HEK293 (cell line): ENCODE data around the gene ZBTB17.

ENCODE experiments used
- CTCF ChIA-PET: fragments of 350-600 bp; formaldehyde crosslinking; extraction: SDS; loops from one replicate; lab custom pipeline; 2021; ENCODE audit warnings: antibody characterized with exemption; lab: Yijun Ruan, JAX
- POLR2A ChIA-PET: fragments of 300-600 bp; formaldehyde crosslinking; extraction: SDS; loops from one replicate; lab custom pipeline; 2020; ENCODE audit warnings: antibody characterized with exemption, inconsistent platforms; lab: Yijun Ruan, JAX
- H3K27ac ChIP-seq: fragments of 200-500 bp; sonication (Bioruptor generic); 2 replicates; pipeline ENCODE4 v1.5.1; 2014; ENCODE audit warnings: low read depth, low read length, control low read depth, inconsistent platforms; ENCODE audit errors: extremely low read depth
- H3K36me3 ChIP-seq, 2 experiments: fragments of 200-500 bp in 1 of 2; sonication (Bioruptor generic) in 1 of 2; 1 replicate in 1 of 2; 2 replicates in 1 of 2; pipeline ENCODE4 v1.5.1; 2014 to 2017; ENCODE audit warnings: inconsistent platforms in 2 of 2, low read length in 2 of 2; ENCODE audit not compliant: control insufficient read depth in 2 of 2, insufficient read depth in 1 of 2
- H3K4me1 ChIP-seq: fragments of 200-500 bp; sonication (Bioruptor generic); 2 replicates; pipeline ENCODE4 v1.5.1; 2014; ENCODE audit warnings: mild to moderate bottlenecking, low read length, inconsistent platforms; ENCODE audit not compliant: control insufficient read depth, insufficient read depth
- H3K4me3 ChIP-seq: 2 replicates; pipeline ENCODE4 v1.5.1; 2011; ENCODE audit warnings: low read depth, mild to moderate bottlenecking, control low read depth, low read length, moderate library complexity
- H3K9me3 ChIP-seq: fragments of 200-500 bp; sonication (Bioruptor generic); 2 replicates; pipeline ENCODE4 v1.5.1; 2014; ENCODE audit warnings: low read depth, low read length, inconsistent platforms; ENCODE audit not compliant: control insufficient read depth, insufficient read depth
- AEBP2 ChIP-seq: fragments of 450-650 bp; formaldehyde crosslinking; IDR thresholded peaks from 2 replicates; pipeline ENCODE4 v1.5.1; 2016; ENCODE audit warnings: missing biosample characterization, missing genetic modification characterization, borderline replicate concordance
- BCL11B ChIP-seq: fragments of 450-650 bp; formaldehyde crosslinking; IDR thresholded peaks from 2 replicates; pipeline ENCODE4 v1.5.1; 2016; ENCODE audit warnings: low read depth, missing biosample characterization, missing genetic modification characterization
- GLIS1 ChIP-seq: fragments of 450-650 bp; formaldehyde crosslinking; IDR thresholded peaks from 2 replicates; pipeline ENCODE4 v1.5.1; 2016; ENCODE audit warnings: missing biosample characterization, missing genetic modification characterization
- GLIS2 ChIP-seq: fragments of 450-650 bp; formaldehyde crosslinking; IDR thresholded peaks from 2 replicates; pipeline ENCODE4 v1.5.1; 2016; ENCODE audit warnings: missing biosample characterization, missing genetic modification characterization
- KLF7 ChIP-seq: fragments of 450-650 bp; formaldehyde crosslinking; IDR thresholded peaks from 2 replicates; pipeline ENCODE4 v1.5.1; 2016; ENCODE audit warnings: missing biosample characterization, missing genetic modification characterization, borderline replicate concordance
- PRDM4 ChIP-seq: fragments of 450-650 bp; formaldehyde crosslinking; IDR thresholded peaks from 2 replicates; pipeline ENCODE4 v1.5.1; 2017; ENCODE audit warnings: missing biosample characterization, missing genetic modification characterization
- SCRT2 ChIP-seq: fragments of 450-650 bp; formaldehyde crosslinking; IDR thresholded peaks from 2 replicates; pipeline ENCODE4 v1.5.1; 2016; ENCODE audit warnings: missing biosample characterization, missing genetic modification characterization
- TCF7L2 ChIP-seq: IDR thresholded peaks from 2 replicates; pipeline ENCODE4 v1.6.1; 2011; ENCODE audit warnings: low read depth, mild to moderate bottlenecking, inconsistent platforms, low read length, moderate library complexity, borderline replicate concordance
- ZBTB10 ChIP-seq: fragments of 450-650 bp; formaldehyde crosslinking; IDR thresholded peaks from 2 replicates; pipeline ENCODE4 v1.5.1; 2016; ENCODE audit warnings: missing biosample characterization, missing genetic modification characterization
- ZIC2 ChIP-seq: fragments of 450-650 bp; formaldehyde crosslinking; IDR thresholded peaks from 2 replicates; pipeline ENCODE4 v1.5.1; 2016; ENCODE audit warnings: missing biosample characterization, missing genetic modification characterization
- ZNF341 ChIP-seq: fragments of 450-650 bp; formaldehyde crosslinking; IDR thresholded peaks from 2 replicates; pipeline ENCODE4; 2016; ENCODE audit warnings: low read depth, missing biosample characterization, missing genetic modification characterization
- ZNF426 ChIP-seq: fragments of 450-650 bp; formaldehyde crosslinking; IDR thresholded peaks from 2 replicates; pipeline ENCODE4 v1.5.1; 2017; ENCODE audit warnings: missing biosample characterization, missing genetic modification characterization, mild to moderate bottlenecking, inconsistent platforms, moderate library complexity
- ZNF600 ChIP-seq: fragments of 450-650 bp; formaldehyde crosslinking; IDR thresholded peaks from 2 replicates; pipeline ENCODE4 v1.5.1; 2016; ENCODE audit warnings: missing biosample characterization, missing genetic modification characterization
- TF ChIP-seq, protein P1 (sequence below): fragments of 450-650 bp; formaldehyde crosslinking; IDR thresholded peaks from 2 replicates; pipeline ENCODE4 v1.5.1; 2016; ENCODE audit warnings: missing biosample characterization, missing genetic modification characterization, borderline replicate concordance
- TF ChIP-seq, protein P2 (sequence below): fragments of 450-650 bp; formaldehyde crosslinking; conservative IDR thresholded peaks from 2 replicates; pipeline ENCODE4 v1.5.1; 2016; ENCODE audit warnings: low read depth, missing biosample characterization, missing genetic modification characterization

ZBTB17 gene

DNA sequence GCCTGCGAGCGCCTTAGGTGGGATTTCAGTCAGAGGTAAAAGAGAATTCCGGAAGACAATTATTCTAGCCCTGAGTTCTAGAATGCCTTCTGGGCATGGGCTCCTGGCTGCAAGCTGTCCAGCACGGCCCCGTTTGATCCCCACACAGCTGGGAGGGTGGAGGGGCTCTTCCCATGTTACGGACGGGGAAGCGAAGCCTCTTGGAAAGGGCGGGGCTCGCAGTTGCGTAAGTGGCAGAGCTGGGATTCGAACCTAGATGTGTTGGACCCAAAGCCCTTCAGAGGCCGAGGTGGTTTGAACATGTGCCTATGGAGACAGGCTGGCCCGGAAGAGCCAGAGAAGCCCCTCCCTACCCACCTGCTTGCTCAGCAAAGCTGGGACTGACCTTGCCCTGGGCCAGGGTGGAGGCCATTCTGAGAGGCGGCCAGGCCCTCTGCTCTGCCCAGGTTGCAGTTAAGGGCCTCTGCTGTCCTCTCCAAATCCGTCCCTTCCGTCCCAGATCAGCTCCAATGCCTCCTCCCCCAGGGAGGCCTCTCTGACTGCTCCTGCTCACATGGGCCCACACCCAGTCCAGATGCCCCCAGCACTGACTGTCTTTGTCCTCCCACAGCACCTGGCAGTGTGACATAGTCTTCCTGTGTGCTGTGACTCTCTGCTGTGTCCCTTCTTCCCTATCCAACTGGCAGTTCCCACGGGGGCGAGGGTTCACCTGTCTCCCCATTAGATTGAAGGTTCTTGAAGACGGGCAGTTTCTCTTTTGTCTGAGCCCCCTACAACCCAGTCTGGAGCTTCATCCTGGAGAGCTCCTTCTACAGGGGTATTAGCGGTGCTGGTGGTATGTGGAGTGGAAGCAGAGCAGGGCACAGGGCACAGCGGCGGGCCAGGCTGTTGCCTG, 43.1 kb upstream of the ZBTB17 start:
- Histone ChIP-seq H3K4me1 (no peaks in the 10 kb centered on the region), H3K4me3 (no peak overlapping the region), H3K27ac (no peak overlapping the region), H3K9me3 (no peaks in the 10 kb centered on the region), H3K36me3 (no peaks in the 10 kb centered on the region)
- ChIA-PET CTCF (interaction anchor here (1.2 to 4.5 kb wide), 6 partner anchors 9 to 54 kb away, joined by 3 to 31 read pairs (median 6); partner anchors contain the start of gene FAM131C), POLR2A (no interaction called here)
- 0 out of 2 replicates have a peak, but pooled peaks have one; percentile 25 for TF ChIP-seq GLIS1 (tag by site-specific recombination)
- no peak for TF ChIP-seq TCF7L2
- TF ChIP-seq, protein P1, sequence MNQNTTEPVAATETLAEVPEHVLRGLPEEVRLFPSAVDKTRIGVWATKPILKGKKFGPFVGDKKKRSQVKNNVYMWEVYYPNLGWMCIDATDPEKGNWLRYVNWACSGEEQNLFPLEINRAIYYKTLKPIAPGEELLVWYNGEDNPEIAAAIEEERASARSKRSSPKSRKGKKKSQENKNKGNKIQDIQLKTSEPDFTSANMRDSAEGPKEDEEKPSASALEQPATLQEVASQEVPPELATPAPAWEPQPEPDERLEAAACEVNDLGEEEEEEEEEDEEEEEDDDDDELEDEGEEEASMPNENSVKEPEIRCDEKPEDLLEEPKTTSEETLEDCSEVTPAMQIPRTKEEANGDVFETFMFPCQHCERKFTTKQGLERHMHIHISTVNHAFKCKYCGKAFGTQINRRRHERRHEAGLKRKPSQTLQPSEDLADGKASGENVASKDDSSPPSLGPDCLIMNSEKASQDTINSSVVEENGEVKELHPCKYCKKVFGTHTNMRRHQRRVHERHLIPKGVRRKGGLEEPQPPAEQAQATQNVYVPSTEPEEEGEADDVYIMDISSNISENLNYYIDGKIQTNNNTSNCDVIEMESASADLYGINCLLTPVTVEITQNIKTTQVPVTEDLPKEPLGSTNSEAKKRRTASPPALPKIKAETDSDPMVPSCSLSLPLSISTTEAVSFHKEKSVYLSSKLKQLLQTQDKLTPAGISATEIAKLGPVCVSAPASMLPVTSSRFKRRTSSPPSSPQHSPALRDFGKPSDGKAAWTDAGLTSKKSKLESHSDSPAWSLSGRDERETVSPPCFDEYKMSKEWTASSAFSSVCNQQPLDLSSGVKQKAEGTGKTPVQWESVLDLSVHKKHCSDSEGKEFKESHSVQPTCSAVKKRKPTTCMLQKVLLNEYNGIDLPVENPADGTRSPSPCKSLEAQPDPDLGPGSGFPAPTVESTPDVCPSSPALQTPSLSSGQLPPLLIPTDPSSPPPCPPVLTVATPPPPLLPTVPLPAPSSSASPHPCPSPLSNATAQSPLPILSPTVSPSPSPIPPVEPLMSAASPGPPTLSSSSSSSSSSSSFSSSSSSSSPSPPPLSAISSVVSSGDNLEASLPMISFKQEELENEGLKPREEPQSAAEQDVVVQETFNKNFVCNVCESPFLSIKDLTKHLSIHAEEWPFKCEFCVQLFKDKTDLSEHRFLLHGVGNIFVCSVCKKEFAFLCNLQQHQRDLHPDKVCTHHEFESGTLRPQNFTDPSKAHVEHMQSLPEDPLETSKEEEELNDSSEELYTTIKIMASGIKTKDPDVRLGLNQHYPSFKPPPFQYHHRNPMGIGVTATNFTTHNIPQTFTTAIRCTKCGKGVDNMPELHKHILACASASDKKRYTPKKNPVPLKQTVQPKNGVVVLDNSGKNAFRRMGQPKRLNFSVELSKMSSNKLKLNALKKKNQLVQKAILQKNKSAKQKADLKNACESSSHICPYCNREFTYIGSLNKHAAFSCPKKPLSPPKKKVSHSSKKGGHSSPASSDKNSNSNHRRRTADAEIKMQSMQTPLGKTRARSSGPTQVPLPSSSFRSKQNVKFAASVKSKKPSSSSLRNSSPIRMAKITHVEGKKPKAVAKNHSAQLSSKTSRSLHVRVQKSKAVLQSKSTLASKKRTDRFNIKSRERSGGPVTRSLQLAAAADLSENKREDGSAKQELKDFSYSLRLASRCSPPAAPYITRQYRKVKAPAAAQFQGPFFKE, result no peak
- peak; percentile 14; the same call in 1 of the 2 replicates for TF ChIP-seq GLIS2 (tag by site-specific recombination)
- TF ChIP-seq BCL11B (tag by site-specific recombination), result no peak
- peak; percentile 9; the same call in 1 of the 2 replicates for TF ChIP-seq ZNF600 (tag by site-specific recombination)
- peak; percentile 91 for TF ChIP-seq SCRT2 (tag by site-specific recombination)
- peak; percentile 47 for TF ChIP-seq ZNF341 (tag by site-specific recombination)

GRCh38 chr1:16018308-16018707, 42.4 kb upstream of the ZBTB17 start:
- H3K4me3 ChIP-seq, result no peak overlapping the region
- no peaks in the 10 kb centered on the region for H3K36me3 ChIP-seq
- no peaks in the 10 kb centered on the region for H3K9me3 ChIP-seq
- ChIA-PET CTCF (interaction anchor here (0.5 to 4.5 kb wide), 3 partner anchors 10 to 270 kb away, joined by 3 to 31 read pairs (median 9); no protein-coding TSS in a partner anchor), POLR2A (no interaction called here)
- H3K27ac ChIP-seq, result no peak overlapping the region
- no peaks in the 10 kb centered on the region for H3K4me1 ChIP-seq
- TF ChIP-seq ZBTB10 (tag by site-specific recombination) (no peak), KLF7 (tag by site-specific recombination) (no peak), PRDM4 (tag by site-specific recombination) (no peak), ZIC2 (tag by site-specific recombination) (no peak), AEBP2 (tag by site-specific recombination) (no peak), ZNF426 (tag by site-specific recombination) (no peak)
- TF ChIP-seq, protein P2, sequence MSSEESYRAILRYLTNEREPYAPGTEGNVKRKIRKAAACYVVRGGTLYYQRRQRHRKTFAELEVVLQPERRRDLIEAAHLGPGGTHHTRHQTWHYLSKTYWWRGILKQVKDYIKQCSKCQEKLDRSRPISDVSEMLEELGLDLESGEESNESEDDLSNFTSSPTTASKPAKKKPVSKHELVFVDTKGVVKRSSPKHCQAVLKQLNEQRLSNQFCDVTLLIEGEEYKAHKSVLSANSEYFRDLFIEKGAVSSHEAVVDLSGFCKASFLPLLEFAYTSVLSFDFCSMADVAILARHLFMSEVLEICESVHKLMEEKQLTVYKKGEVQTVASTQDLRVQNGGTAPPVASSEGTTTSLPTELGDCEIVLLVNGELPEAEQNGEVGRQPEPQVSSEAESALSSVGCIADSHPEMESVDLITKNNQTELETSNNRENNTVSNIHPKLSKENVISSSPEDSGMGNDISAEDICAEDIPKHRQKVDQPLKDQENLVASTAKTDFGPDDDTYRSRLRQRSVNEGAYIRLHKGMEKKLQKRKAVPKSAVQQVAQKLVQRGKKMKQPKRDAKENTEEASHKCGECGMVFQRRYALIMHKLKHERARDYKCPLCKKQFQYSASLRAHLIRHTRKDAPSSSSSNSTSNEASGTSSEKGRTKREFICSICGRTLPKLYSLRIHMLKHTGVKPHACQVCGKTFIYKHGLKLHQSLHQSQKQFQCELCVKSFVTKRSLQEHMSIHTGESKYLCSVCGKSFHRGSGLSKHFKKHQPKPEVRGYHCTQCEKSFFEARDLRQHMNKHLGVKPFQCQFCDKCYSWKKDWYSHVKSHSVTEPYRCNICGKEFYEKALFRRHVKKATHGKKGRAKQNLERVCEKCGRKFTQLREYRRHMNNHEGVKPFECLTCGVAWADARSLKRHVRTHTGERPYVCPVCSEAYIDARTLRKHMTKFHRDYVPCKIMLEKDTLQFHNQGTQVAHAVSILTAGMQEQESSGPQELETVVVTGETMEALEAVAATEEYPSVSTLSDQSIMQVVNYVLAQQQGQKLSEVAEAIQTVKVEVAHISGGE (tag by site-specific recombination), result no peak
